T-helper 17 cell (primary cell): ENCODE results near the gene P4HTM. TPM values are rescaled to one million over a fixed set of nuclear protein-coding genes. Genes with fewer than 3 reads are reported as not detected.

ENCODE experiments used
- ATAC-seq: fragments of 150-1000 bp; cut with Tn5 transposase; 2 replicates; pipeline ENCODE4 v1.10.0; 2021; ENCODE audit warnings: mild to moderate bottlenecking, moderate library complexity
- DNase-seq, 3 donors: peaks; one replicate each; pipeline versions ENCODE4 v3.0.0 to v3.0.0-alpha.2; 2020 to 2021
- H3K9me3 ChIP-seq: one replicate; pipeline ENCODE4 v1.7.0; 2013; ENCODE audit warnings: low read length, mild to moderate bottlenecking; ENCODE audit not compliant: control insufficient read depth, poor library complexity, severe bottlenecking
- H3K27ac Mint-ChIP-seq: one replicate; pipeline ENCODE4 v1.8.0; 2022; ENCODE audit warnings: mild to moderate bottlenecking, moderate library complexity, mixed read lengths
- H3K27me3 Mint-ChIP-seq: one replicate; pipeline ENCODE4 v1.8.0; 2022; ENCODE audit warnings: mixed read lengths
- H3K36me3 Mint-ChIP-seq: one replicate; pipeline ENCODE4 v1.8.0; 2022; ENCODE audit warnings: low read depth, mixed read lengths
- H3K4me1 Mint-ChIP-seq: one replicate; pipeline ENCODE4 v1.8.0; 2022; ENCODE audit warnings: mild to moderate bottlenecking, mixed read lengths
- H3K4me3 Mint-ChIP-seq: one replicate; pipeline ENCODE4 v1.8.0; 2022; ENCODE audit warnings: mild to moderate bottlenecking, moderate library complexity, mixed read lengths
- total RNA-seq, 4 donors: library from RNA in 2 of 4; stranded (reverse) in 2 of 4; gene quantifications; one replicate each; pipeline ENCODE4 v1.2.3 and lab custom pipeline; 2022 to 2026

The P4HTM gene
- total RNA-seq, 2 donors from 2014 or later = 37.8 to 43.2 TPM

DNA sequence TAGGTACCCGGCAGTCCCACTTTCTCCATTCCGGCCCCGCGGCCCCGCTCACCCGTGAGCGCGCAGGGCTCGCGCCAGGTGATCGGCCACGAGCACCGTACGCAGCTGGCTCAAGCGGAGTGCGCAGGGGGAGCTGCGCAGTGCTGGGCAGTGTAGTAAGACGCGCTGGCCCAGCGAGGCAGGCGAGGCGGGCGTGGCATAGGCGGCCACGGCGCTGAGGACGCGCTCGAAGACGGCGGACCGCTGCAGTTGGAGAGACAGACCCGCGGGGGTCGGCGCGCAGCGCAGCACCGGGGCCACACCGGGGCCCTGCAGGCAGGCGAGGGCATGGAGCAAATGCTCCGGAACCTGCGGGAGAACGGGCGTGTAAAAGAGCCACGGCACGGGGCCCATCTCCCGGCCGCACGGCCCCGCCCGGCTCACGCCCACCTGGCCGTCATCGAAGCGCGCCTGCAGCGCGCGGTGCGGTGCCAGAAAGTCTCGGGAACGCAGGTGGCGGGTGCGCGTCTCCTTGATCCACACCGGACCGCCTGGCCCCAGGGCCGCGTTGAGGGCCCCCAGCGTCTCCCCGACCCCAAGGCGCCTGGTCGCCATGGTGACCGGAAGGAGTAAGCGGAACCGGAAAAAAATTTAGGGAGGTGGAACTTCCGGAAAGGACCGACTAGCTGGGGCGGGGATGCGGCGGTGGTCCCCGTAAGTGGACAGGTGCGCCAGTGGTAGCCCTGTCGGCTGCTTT lies 28.1 kb downstream of the P4HTM start, which contains the start of gene DALRD3:
Gene DALRD3, minus strand, starts transcription at position 610 of the 736 bp plus-strand sequence. Its CDS starts 16 bp downstream, at position 594.
- Mint-ChIP-seq H3K4me1 (peaks cover 27% of the 10 kb centered on the region), H3K27ac (peak within 1 kb of the TSS; percentile 93), H3K4me3 (peak within 1 kb of the TSS; percentile 96), H3K27me3 (no peaks in the 10 kb centered on the region), H3K36me3 (peaks cover 4% of the 10 kb centered on the region)
- no peaks in the 10 kb centered on the region for H3K9me3 ChIP-seq
- DNase-seq = peak; percentile 45 to 53 (median 48)
- ATAC-seq = peak; percentile 22

DNA sequence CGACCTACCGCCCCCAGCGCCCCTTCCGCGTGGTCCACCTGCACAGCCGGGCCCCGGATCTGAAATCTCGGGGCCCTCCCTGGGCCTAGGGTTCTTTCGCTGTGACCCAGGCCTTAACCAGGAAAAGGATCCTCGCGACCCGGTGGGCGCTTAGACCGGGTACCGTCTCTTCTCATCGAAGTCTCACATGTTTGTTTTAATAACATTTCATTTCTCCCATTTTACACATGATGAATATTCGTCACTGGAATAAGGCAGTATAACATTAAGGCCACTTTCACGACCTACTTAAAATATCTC lies 28.6 kb downstream of the P4HTM start:
- H3K4me1 Mint-ChIP-seq = peaks cover 28% of the 10 kb centered on the region
- no peaks in the 10 kb centered on the region for H3K27me3 Mint-ChIP-seq
- H3K4me3 Mint-ChIP-seq = peak overlapping the region; percentile 90
- H3K36me3 Mint-ChIP-seq = peaks cover 4% of the 10 kb centered on the region
- H3K9me3 ChIP-seq = no peaks in the 10 kb centered on the region
- ATAC-seq (no peak), DNase-seq (no peak)
- H3K27ac Mint-ChIP-seq = peak overlapping the region; percentile 93

DNA sequence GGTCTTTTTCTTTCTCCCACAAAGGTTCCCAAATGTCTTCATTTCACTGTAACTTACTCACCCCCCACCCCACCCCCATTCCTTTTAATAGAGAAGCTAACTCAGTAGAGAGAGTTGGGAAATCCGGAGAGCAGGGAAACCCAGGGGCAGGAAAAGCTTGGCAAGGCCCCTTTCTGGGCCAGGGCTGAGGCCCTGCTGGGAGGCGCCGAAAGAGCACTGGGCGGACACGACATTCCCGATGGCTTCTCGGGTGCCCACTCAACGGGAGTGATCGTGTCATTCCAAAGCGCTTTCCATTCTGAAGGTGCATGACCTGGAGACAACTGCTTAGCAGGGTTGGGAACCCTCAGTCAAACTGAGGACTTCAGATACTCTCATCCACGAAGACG lies 29.9 kb downstream of the P4HTM start:
- DNase-seq (no peak), ATAC-seq (no peak)
- peak overlapping the region; percentile 93 for H3K27ac Mint-ChIP-seq
- H3K4me1 Mint-ChIP-seq = peaks cover 26% of the 10 kb centered on the region
- H3K27me3 Mint-ChIP-seq = no peaks in the 10 kb centered on the region
- peak overlapping the region; percentile 96 for H3K4me3 Mint-ChIP-seq
- no peaks in the 10 kb centered on the region for H3K9me3 ChIP-seq
- peaks cover 2% of the 10 kb centered on the region for H3K36me3 Mint-ChIP-seq

DNA sequence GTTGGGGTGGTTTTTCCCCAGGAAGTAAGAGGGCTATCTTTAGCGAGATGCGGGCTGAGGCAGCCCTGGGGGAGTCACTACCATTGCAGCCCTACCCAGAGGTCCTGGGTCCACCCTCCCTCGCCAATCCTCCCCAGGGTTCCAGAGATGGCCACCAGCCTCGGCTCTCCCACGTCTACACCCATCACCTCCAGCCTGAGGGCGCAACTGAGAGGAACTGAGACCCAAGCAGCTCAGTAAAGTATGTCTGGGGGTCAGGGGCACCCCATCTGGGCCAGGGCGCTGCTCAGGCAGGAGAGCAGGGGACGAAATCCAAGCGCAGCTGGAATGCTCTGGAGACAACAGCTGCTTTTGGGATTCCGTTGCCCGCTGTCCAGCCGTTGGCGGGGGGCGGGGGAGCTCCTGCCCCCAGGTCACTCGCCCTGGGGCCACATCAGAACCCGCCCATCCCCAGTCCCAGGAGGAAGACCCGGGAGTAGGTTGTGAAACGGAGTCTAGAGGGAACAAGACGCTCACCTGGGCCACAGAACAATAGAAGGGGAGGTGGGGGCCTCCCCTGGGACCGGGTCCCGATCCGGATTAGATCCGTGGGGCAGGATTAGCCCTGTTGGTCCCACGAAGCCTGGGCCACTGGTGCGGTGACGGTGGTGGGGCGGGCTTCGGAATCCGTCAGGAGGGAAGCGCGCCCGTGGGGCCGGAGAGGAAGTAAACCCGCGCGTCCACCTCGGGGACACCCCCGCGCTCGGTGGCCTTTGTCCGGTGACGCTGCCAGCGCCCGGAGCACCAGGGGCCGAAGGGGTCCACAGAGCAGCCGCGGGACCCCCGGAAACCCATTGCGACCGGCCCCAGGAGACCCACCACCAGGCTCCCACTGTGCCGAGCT lies 30.5 kb downstream of the P4HTM start:
- Mint-ChIP-seq H3K4me1 (peaks cover 28% of the 10 kb centered on the region), H3K27ac (peak overlapping the region; percentile 93), H3K4me3 (peak overlapping the region; percentile 96), H3K36me3 (peaks cover 2% of the 10 kb centered on the region), H3K27me3 (no peaks in the 10 kb centered on the region)
- ATAC-seq = no peak
- no peak for DNase-seq
- H3K9me3 ChIP-seq = no peaks in the 10 kb centered on the region

DNA sequence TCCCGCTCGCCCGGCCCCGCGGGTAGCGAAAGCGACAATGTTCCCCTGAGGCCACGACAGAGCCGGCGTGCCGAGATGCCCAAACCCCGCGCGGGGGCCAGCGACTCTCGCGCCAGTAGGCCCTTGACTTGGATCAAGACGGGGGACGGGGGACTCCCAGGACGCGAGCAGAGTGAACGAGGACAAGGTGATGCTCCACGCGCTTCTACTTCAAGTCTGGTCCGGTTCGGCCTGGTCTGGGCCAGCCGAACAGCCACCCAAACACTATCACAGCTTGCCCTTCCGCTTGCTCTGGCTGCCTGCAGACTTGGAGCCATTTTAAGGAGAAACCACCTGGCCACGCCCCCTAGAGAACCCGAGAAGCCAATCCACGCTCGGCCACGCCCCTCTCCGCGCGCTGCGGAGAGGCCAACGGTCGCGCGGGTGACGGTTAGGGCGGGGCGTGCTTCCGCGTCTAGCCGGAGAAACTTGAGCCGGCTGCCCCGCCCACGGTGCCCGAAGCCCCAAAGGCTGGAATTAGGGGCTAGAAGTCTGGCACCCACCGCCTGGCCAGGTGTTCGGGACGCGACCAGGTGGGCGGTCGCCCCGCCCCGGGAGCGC lies 31.3 kb downstream of the P4HTM start:
- Mint-ChIP-seq H3K27ac (peak overlapping the region; percentile 93), H3K27me3 (no peaks in the 10 kb centered on the region), H3K4me1 (peaks cover 31% of the 10 kb centered on the region), H3K4me3 (peak overlapping the region; percentile 96), H3K36me3 (peaks cover 2% of the 10 kb centered on the region)
- ATAC-seq = peak; percentile 82
- no peaks in the 10 kb centered on the region for H3K9me3 ChIP-seq
- peak; percentile 98 to 99 (median 98) for DNase-seq

DNA sequence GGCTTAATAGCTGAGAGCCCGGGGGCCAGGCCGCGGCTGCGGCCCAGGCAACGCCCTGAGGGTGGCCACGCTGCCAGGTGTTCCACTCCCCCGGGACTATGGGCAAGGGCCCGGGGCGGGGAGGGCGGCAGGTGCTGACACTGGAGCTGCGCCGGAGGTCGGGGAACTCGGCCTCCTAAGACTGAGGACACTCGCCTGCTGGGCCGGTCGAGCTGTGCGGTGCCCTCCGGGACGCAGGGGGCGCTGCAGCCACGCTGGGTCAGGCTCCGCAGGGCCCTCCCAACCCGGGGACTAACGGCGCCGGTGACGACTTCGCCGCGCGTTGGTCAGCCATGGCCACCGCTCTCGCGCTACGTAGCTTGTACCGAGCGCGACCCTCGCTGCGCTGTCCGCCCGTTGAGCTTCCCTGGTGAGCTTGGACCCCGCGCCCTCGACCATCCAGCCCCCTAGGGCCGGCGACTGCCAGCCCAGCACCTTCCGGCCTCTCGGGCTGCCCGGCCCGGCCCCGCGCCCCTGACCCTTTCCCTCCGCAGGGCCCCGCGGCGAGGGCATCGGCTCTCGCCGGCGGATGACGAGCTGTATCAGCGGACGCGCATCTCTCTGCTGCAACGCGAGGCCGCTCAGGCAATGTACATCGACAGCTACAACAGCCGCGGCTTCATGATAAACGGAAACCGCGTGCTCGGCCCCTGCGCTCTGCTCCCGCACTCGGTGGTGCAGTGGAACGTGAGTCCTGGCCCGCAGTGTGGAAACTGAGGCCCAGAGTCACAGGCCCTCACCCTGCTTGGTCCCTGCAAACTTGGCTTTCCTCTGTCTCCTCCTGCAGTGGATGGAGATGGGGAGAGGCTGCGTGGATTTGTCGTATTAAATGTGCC lies 32.0 kb downstream of the P4HTM start, which contains the start of gene NDUFAF3:
Gene NDUFAF3, plus strand, starts transcription at position 309 of the 875 bp plus-strand sequence. Its CDS starts 24 bp downstream, at position 333.
- Mint-ChIP-seq H3K27me3 (no peaks in the 10 kb centered on the region), H3K4me3 (peak within 1 kb of the TSS; percentile 96), H3K4me1 (peaks cover 33% of the 10 kb centered on the region), H3K27ac (peak within 1 kb of the TSS; percentile 93), H3K36me3 (peaks cover 2% of the 10 kb centered on the region)
- ATAC-seq = peak; percentile 82
- peak; percentile 85 to 93 (median 88) for DNase-seq
- H3K9me3 ChIP-seq = no peaks in the 10 kb centered on the region

DNA sequence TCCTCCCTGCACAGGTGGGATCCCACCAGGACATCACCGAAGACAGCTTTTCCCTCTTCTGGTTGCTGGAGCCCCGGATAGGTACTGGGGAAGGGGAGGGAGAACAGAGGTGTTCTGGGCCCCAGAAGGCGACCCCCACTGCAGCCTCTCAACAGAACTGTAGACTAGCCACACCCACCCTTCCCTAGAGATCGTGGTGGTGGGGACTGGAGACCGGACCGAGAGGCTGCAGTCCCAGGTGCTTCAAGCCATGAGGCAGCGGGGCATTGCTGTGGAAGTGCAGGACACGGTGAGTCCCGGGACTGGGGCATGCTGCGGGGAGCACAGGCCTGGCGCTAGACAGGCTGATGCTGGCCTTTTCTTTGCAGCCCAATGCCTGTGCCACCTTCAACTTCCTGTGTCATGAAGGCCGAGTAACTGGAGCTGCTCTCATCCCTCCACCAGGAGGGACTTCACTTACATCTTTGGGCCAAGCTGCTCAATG lies 32.7 kb downstream of the P4HTM start:
- Mint-ChIP-seq H3K4me1 (peaks cover 30% of the 10 kb centered on the region), H3K27ac (peak overlapping the region; percentile 93), H3K36me3 (peaks cover 2% of the 10 kb centered on the region), H3K4me3 (peak overlapping the region; percentile 96), H3K27me3 (no peaks in the 10 kb centered on the region)
- DNase-seq = no peak
- no peaks in the 10 kb centered on the region for H3K9me3 ChIP-seq
- ATAC-seq = no peak

DNA sequence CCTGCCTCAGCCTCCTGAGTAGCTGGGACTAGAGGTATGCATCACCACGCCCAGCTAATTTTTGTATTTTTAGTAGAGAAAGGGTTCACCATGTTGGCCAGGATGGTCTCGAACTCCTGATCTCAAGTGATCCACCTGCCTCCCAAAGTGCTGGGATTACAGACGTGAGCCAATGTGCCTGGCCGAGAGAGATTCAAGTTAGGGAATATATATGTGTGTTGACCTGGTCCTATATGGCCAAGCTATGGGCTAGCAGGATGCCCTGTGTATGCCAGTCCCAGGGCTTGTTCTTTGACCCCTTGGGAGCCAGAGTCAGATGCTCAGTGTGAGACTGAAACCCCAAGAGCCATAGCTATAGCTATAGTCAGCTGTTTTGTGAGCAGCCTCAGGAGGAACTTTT lies 33.7 kb downstream of the P4HTM start:
- ATAC-seq (no peak), DNase-seq (no peak)
- no peaks in the 10 kb centered on the region for H3K9me3 ChIP-seq
- Mint-ChIP-seq H3K4me3 (peak overlapping the region; percentile 45), H3K27me3 (no peaks in the 10 kb centered on the region), H3K4me1 (peaks cover 33% of the 10 kb centered on the region), H3K27ac (peak overlapping the region; percentile 93), H3K36me3 (peaks cover 2% of the 10 kb centered on the region)

DNA sequence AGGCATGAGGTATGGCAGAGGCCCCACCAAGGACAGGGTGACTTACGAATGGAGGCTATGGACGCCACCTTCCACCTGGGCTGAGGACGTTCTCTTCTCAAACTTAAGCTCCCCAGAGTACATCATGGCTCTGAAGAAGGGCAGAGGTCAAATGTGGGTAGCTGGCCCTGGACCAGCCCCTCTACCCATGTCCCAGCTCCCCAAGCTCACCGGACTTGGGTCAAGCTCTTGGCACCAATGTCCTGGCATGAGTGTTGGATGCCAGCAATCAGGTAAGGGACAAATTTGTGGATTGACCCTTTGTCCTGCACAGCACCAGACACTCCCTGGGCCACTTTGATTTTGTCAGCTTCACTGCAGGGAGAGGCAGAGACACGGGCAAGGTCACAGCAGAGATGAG lies 34.4 kb downstream of the P4HTM start:
- H3K4me3 Mint-ChIP-seq = peak overlapping the region; percentile 45
- H3K9me3 ChIP-seq = no peaks in the 10 kb centered on the region
- H3K27ac Mint-ChIP-seq = no peak overlapping the region
- ATAC-seq = no peak
- peaks cover 37% of the 10 kb centered on the region for H3K4me1 Mint-ChIP-seq
- no peak for DNase-seq
- peaks cover 3% of the 10 kb centered on the region for H3K36me3 Mint-ChIP-seq
- no peaks in the 10 kb centered on the region for H3K27me3 Mint-ChIP-seq

DNA sequence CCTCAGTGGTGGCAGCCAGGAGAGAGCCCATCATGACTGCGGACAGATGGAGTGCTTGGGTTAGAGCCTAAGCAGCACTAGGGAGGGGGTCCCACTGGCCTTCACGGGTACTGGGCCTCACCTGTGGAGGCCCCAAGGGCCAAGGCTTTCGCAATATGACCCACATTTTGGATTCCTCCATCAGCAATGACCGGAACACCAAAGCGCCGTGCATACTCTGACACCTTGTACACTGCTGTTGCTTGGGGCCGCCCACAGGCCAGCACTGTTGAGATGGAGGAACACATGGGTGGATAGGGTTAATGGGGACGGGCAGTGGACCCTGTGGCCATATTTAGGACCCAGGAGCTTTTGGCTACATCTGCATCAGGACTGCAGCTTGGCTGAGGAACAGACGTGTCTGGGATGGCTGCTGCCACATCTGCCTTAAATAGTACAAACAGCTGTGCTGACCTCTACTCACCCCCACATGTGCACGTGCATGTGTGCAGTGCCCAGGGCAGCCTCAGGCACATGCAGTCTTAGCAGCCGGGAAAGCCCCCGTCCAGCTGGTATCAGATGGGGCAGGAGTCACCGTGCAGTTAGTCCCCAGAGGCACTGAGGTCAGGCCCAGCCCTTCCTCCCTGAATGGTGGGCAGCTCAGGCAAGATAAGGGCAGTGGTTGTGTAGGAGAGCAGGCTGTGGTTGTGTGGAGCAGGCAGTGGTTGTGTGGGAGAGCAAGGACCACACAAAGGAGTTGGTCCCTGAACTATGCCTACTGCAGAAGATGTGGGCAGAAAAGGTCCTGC lies 35.2 kb downstream of the P4HTM start:
- DNase-seq (no peak), ATAC-seq (no peak)
- Mint-ChIP-seq H3K36me3 (peaks cover 3% of the 10 kb centered on the region), H3K27ac (peak overlapping the region; percentile 91), H3K4me1 (peaks cover 39% of the 10 kb centered on the region), H3K4me3 (no peak overlapping the region), H3K27me3 (no peaks in the 10 kb centered on the region)
- H3K9me3 ChIP-seq = no peaks in the 10 kb centered on the region

DNA sequence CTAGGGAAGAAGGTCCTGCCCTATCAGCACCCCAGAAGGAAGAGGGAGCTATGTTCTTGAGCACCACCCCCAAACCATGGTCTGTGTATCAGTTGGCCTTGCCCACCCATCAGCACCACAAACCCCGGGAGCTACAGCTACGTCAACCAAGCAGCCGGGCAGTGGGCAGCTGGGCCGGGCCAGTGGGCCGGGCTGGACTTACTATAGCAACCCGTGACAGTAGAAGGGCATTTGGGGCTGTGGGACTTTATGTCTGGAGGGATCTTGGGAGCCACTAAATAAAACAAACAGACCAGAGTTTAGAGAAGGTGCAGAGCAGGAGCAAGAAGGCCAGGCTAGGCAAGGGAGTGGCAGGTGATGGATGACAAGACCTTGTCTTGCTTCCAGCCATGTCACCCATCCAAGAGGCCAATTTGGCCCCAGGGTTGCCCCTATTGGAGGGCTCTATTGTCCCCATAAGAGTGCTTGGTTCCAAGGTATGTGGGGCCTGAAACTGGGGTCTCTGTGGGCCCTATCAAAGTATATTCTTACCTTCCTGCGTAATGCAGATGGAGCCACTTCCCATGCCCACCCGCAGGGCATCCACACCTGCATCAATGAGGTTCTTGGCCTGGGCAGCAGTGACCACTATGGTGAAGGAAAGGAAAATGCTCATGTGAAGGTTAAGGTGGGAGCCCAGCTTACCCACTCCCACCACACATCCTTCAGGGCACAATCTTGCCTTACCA lies 35.9 kb downstream of the P4HTM start:
- peaks cover 35% of the 10 kb centered on the region for H3K4me1 Mint-ChIP-seq
- no peaks in the 10 kb centered on the region for H3K27me3 Mint-ChIP-seq
- ATAC-seq = no peak
- DNase-seq = no peak
- H3K27ac Mint-ChIP-seq = peak overlapping the region; percentile 91
- H3K9me3 ChIP-seq = no peaks in the 10 kb centered on the region
- H3K36me3 Mint-ChIP-seq = peaks cover 3% of the 10 kb centered on the region
- H3K4me3 Mint-ChIP-seq = no peak overlapping the region
